Loucy (cell line): ENCODE measurements around the gene PALD1.

Experiments
- H2AFZ ChIP-seq: fragments of 200-600 bp; sonication (generic); 2 replicates; pipeline ENCODE4 v1.6.0; 2016; ENCODE audit warnings: antibody characterized with exemption, mild to moderate bottlenecking, low read length, moderate library complexity
- H3F3A ChIP-seq: fragments of 200-600 bp; 2 replicates; pipeline ENCODE4 v1.6.0; 2016; ENCODE audit warnings: antibody characterized with exemption, low read depth, mild to moderate bottlenecking
- H3K27me3 ChIP-seq: fragments of 200-600 bp; sonication (generic); 2 replicates; pipeline ENCODE4 v1.6.1; 2014; ENCODE audit warnings: low read length, mild to moderate bottlenecking; ENCODE audit not compliant: insufficient read depth, poor library complexity, severe bottlenecking
- H3K36me3 ChIP-seq: fragments of 200-600 bp; sonication (generic); 2 replicates; pipeline ENCODE4 v1.6.1; 2016; ENCODE audit warnings: low read length; ENCODE audit not compliant: insufficient read depth
- H3K4me1 ChIP-seq: fragments of 200-600 bp; sonication (generic); 2 replicates; pipeline ENCODE4 v1.5.1; 2014; ENCODE audit warnings: low read length, mild to moderate bottlenecking; ENCODE audit not compliant: insufficient read depth, poor library complexity, severe bottlenecking
- H3K4me2 ChIP-seq: fragments of 200-600 bp; sonication (generic); 2 replicates; pipeline ENCODE4 v1.6.0; 2014; ENCODE audit warnings: antibody characterized with exemption, low read length, low read depth, mild to moderate bottlenecking; ENCODE audit not compliant: poor library complexity, severe bottlenecking
- H3K4me3 ChIP-seq: fragments of 200-600 bp; sonication (generic); 2 replicates; pipeline ENCODE4 v1.5.1; 2014; ENCODE audit warnings: low read length, mild to moderate bottlenecking, mixed read lengths; ENCODE audit not compliant: poor library complexity, severe bottlenecking
- H3K79me2 ChIP-seq: fragments of 200-600 bp; sonication (generic); 2 replicates; pipeline ENCODE4 v1.6.1; 2014; ENCODE audit warnings: low read length; ENCODE audit not compliant: insufficient read depth
- H3K9ac ChIP-seq: fragments of 200-600 bp; sonication (generic); 2 replicates; pipeline ENCODE4 v1.6.0; 2014; ENCODE audit warnings: mild to moderate bottlenecking, low read depth, low read length, moderate library complexity; ENCODE audit not compliant: poor library complexity, severe bottlenecking
- H3K9me2 ChIP-seq: fragments of 200-600 bp; sonication (generic); replicated peaks from 2 replicates; pipeline ENCODE4 v1.6.1; 2016; ENCODE audit warnings: low read depth, low read length, mixed read lengths
- H3K9me3 ChIP-seq: fragments of 200-600 bp; sonication (generic); 2 replicates; pipeline ENCODE4 v1.6.1; 2014; ENCODE audit warnings: mild to moderate bottlenecking, antibody characterized with exemption, low read length, low read depth; ENCODE audit not compliant: insufficient read depth
- H4K20me1 ChIP-seq: fragments of 200-600 bp; sonication (generic); 2 replicates; pipeline ENCODE4 v1.6.0; 2014; ENCODE audit warnings: antibody characterized with exemption, low read length, mild to moderate bottlenecking; ENCODE audit not compliant: insufficient read depth, poor library complexity, severe bottlenecking
- EZH2phosphoT487 ChIP-seq: fragments of 200-600 bp; IDR thresholded peaks from 2 replicates; pipeline ENCODE4 v1.6.1; 2018; ENCODE audit warnings: antibody characterized with exemption, mild to moderate bottlenecking, moderate library complexity, borderline replicate concordance
- TF ChIP-seq, protein P1 (sequence below): fragments of 200-600 bp; sonication (generic); conservative IDR thresholded peaks from 2 replicates; pipeline ENCODE4 v1.5.1; 2014; ENCODE audit warnings: mild to moderate bottlenecking, antibody characterized with exemption, low read length

Gene PALD1

DNA sequence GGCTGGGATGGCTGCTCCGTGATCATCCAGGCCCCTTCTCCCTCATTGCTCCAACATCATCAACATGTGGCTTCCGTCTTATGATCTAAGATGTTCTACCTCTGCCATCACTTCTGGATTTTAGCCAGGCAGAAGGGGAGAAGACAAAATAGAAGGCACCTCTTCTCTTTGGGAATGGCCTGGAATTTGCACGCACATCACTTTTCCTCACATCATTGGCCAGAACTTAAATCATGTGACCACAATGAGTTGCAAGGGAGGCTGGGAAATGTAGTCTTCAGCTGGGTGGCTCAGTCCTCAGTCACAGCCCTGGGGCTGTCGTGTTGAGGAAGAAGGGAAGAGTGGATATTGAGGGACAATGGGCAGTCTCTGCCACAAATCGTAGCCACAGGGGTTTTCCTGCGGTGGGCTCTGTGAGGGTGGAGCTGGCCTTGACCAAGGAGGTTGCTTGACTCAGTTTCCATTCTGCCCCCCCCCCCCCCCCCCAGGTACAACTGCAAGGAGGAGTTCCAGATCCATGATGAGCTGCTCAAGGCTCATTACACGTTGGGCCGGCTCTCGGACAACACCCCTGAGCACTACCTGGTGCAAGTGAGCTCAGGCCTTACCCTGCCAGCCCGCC is 50.3 kb downstream of the PALD1 start:
- Histone ChIP-seq H3K4me3 (no peak overlapping the region), H3K9ac (no peak overlapping the region), H3K27me3 (no peaks in the 10 kb centered on the region), H3K9me3 (no peaks in the 10 kb centered on the region), H3K36me3 (no peaks in the 10 kb centered on the region), H3K9me2 (no peaks in the 10 kb centered on the region), H3K4me1 (no peaks in the 10 kb centered on the region), H4K20me1 (no peaks in the 10 kb centered on the region), H3F3A (no peaks in the 10 kb centered on the region), H3K79me2 (no peaks in the 10 kb centered on the region; the same call in 1 of the 2 replicates), H3K4me2 (no peak overlapping the region), H2AFZ (no peak overlapping the region)
- TF ChIP-seq, protein P1, sequence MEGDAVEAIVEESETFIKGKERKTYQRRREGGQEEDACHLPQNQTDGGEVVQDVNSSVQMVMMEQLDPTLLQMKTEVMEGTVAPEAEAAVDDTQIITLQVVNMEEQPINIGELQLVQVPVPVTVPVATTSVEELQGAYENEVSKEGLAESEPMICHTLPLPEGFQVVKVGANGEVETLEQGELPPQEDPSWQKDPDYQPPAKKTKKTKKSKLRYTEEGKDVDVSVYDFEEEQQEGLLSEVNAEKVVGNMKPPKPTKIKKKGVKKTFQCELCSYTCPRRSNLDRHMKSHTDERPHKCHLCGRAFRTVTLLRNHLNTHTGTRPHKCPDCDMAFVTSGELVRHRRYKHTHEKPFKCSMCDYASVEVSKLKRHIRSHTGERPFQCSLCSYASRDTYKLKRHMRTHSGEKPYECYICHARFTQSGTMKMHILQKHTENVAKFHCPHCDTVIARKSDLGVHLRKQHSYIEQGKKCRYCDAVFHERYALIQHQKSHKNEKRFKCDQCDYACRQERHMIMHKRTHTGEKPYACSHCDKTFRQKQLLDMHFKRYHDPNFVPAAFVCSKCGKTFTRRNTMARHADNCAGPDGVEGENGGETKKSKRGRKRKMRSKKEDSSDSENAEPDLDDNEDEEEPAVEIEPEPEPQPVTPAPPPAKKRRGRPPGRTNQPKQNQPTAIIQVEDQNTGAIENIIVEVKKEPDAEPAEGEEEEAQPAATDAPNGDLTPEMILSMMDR = no peak
- no peak for TF ChIP-seq EZH2phosphoT487

DNA sequence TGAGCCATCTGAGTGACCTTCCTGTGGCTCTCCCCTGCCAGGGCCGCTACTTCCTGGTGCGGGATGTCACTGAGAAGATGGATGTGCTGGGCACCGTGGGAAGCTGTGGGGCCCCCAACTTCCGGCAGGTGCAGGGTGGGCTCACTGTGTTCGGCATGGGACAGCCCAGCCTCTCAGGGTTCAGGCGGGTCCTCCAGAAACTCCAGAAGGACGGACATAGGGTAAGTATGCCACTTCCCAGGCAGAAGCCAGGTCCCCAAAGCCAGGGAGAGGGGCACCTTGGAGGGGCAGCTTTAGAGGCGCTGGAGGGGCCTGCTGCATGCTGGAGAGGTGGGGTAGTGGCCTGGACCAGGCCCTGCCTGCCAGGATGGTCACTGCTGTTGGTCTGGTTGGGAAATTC is 51.3 kb downstream of the PALD1 start:
- Histone ChIP-seq H3K9me2 (no peaks in the 10 kb centered on the region), H3K4me2 (no peak overlapping the region), H3K9ac (no peak overlapping the region), H2AFZ (no peak overlapping the region), H3K9me3 (no peaks in the 10 kb centered on the region), H3K4me1 (no peaks in the 10 kb centered on the region), H3K36me3 (no peaks in the 10 kb centered on the region), H4K20me1 (no peaks in the 10 kb centered on the region), H3K27me3 (no peaks in the 10 kb centered on the region), H3K4me3 (no peak overlapping the region), H3F3A (no peaks in the 10 kb centered on the region), H3K79me2 (no peaks in the 10 kb centered on the region)
- TF ChIP-seq, protein P1 = no peak
- TF ChIP-seq EZH2phosphoT487 = no peak

DNA sequence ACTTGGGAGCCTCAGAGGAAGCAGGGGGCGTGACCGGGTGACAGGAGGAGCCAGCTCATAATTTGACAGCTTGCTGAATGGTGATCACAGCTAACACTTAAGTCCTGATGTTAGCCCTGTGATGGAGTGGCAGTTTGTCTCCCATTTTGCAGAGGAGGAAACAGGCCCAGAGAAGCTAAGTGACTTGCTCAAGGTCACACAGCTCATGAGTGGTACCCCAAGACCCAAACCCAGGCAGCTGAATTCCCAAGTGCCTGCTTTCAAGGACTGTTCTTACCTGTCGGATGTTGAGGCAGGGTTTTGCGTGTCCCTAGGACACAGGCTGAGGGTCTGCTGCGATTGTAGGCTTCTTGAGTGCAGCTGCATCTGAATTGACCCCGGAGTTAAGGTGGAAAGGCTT is 51.7 kb downstream of the PALD1 start:
- H3K27me3 ChIP-seq = no peaks in the 10 kb centered on the region

More for the DNA sequence above, 51.7 kb downstream of the PALD1 start:
- no peak for TF ChIP-seq EZH2phosphoT487
- TF ChIP-seq, protein P1 = no peak
- no peak overlapping the region for H3K4me2 ChIP-seq
- no peaks in the 10 kb centered on the region for H4K20me1 ChIP-seq
- no peaks in the 10 kb centered on the region for H3K36me3 ChIP-seq
- H3K9ac ChIP-seq = no peak overlapping the region
- H3K79me2 ChIP-seq = no peaks in the 10 kb centered on the region
- no peak overlapping the region for H2AFZ ChIP-seq
- H3K4me3 ChIP-seq = no peak overlapping the region
- no peaks in the 10 kb centered on the region for H3F3A ChIP-seq
- no peaks in the 10 kb centered on the region for H3K9me2 ChIP-seq
- no peaks in the 10 kb centered on the region for H3K4me1 ChIP-seq
- H3K9me3 ChIP-seq = no peaks in the 10 kb centered on the region
